Esophagus squamous epithelium (tissue), 4 donors: ENCODE measurements around the gene NPIPB12.
"Not testable (repeated sequence)": the region's sequence is repeated elsewhere in the genome, so short reads cannot be mapped to it uniquely, and the experiment has no call there.

Experiments
- POLR2A ChIP-seq, 4 donors: fragments of 450-650 bp; IDR thresholded peaks; one replicate each; pipeline ENCODE4 v1.6.1; 2017; ENCODE audit warnings: antibody characterized with exemption in 4 of 4, mild to moderate bottlenecking in 4 of 4, moderate library complexity in 3 of 4
- TF ChIP-seq, protein P1 (sequence below), 6 experiments: fragments of 450-650 bp in 4 of 6; fragments of 200-600 bp in 2 of 6; sonication (generic) in 2 of 6; IDR thresholded peaks; one replicate each; pipeline ENCODE4 v1.5.1; 2016 to 2019; ENCODE audit warnings: antibody characterized with exemption in 6 of 6, mild to moderate bottlenecking in 4 of 6, moderate library complexity in 4 of 6

DNA sequence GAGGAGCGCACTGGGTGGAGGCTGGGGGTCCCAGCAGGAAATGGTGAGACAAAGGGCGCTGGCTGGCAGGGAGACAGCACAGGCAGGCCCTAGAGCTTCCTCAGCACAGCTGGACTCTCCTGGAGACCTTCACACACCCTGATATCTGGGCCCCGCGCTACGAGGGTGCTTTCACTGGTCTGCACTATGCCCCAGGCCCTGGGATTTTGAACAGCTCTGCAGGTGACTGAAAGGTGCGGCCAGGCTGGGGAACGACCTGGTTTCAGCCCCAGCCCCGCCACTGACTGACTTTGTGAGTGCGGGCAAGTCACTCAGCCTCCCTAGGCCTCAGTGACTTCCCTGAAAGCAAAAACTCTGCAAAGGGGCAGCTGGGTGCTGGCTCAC lies 45.6 kb downstream of the NPIPB12 start:
- TF ChIP-seq, protein P1, sequence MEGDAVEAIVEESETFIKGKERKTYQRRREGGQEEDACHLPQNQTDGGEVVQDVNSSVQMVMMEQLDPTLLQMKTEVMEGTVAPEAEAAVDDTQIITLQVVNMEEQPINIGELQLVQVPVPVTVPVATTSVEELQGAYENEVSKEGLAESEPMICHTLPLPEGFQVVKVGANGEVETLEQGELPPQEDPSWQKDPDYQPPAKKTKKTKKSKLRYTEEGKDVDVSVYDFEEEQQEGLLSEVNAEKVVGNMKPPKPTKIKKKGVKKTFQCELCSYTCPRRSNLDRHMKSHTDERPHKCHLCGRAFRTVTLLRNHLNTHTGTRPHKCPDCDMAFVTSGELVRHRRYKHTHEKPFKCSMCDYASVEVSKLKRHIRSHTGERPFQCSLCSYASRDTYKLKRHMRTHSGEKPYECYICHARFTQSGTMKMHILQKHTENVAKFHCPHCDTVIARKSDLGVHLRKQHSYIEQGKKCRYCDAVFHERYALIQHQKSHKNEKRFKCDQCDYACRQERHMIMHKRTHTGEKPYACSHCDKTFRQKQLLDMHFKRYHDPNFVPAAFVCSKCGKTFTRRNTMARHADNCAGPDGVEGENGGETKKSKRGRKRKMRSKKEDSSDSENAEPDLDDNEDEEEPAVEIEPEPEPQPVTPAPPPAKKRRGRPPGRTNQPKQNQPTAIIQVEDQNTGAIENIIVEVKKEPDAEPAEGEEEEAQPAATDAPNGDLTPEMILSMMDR (IDR thresholded peaks at IDR 0.05): not testable (repeated sequence)
- not testable (repeated sequence) for TF ChIP-seq POLR2A (IDR thresholded peaks at IDR 0.05)
